NCI-H146 treated with DMSO at 0.1 percent for 48 hours (cell line): ENCODE results near the gene NES.

Experiments
- DNase-seq: peaks from one replicate; lab custom pipeline; 2025; ENCODE audit not compliant: unreplicated experiment; lab: John Stamatoyannopoulos, UW

The NES gene

GRCh38 chr1:156681196-156681960 is 4.2 kb upstream of the NES start:
- DNase-seq: no peak

GRCh38 chr1:156680056-156680455 is 2.8 kb upstream of the NES start:
- DNase-seq: no peak

- DNase-seq: peak; percentile 61
These were observed 699 bp upstream of the NES start for GRCh38 chr1:156677616-156678596.

GRCh38 chr1:156676114-156676819 is 940 bp downstream of the NES start:
- DNase-seq: no peak

- DNase-seq: no peak
These were observed 1.7 kb downstream of the NES start for GRCh38 chr1:156675210-156676113.

GRCh38 chr1:156673387-156674121 is 3.7 kb downstream of the NES start:
- peak; percentile 3 for DNase-seq

GRCh38 chr1:156671804-156672203 is 5.4 kb downstream of the NES start:
- no peak for DNase-seq

- DNase-seq: no peak
These were observed 6.4 kb downstream of the NES start for GRCh38 chr1:156670791-156671190.

GRCh38 chr1:156670359-156670758 is 6.8 kb downstream of the NES start:
- no peak for DNase-seq

GRCh38 chr1:156669794-156670193 is 7.4 kb downstream of the NES start:
- DNase-seq: no peak

GRCh38 chr1:156668801-156669637 is 8.2 kb downstream of the NES start:
- no peak for DNase-seq

- no peak for DNase-seq
These were observed 9.1 kb downstream of the NES start for GRCh38 chr1:156667968-156668709.

GRCh38 chr1:156667610-156667967 is 9.6 kb downstream of the NES start:
- DNase-seq: no peak

- no peak for DNase-seq
These were observed 10.2 kb downstream of the NES start for GRCh38 chr1:156666862-156667609.

GRCh38 chr1:156665539-156665938 is 11.7 kb downstream of the NES start:
- no peak for DNase-seq

- DNase-seq: no peak
These were observed 12.3 kb downstream of the NES start for GRCh38 chr1:156664767-156665411.
